ENCODE data around the gene ASTN2. TPM values are rescaled to one million over a fixed set of nuclear protein-coding genes. Genes with fewer than 3 reads are reported as not detected.

The ASTN2 gene
- total RNA-seq, 6 experiments from 2014 or later: 0.91 to 3.1 (median 2.5) TPM

- Histone ChIP-seq H3K27me3 (no peaks in the 10 kb centered on the region), H3K4me3 (no peak overlapping the region), H3K9me3 (no peaks in the 10 kb centered on the region), H3K36me3 (no peaks in the 10 kb centered on the region), H3K27ac (no peak overlapping the region), H3K4me1 (no peaks in the 10 kb centered on the region)
- intact Hi-C loops (cut with DNase I): loop anchor here in 1 of 2 donors (5.0 kb wide), 1 partner anchor 124 kb away; no protein-coding TSS in a partner anchor
- no peak for TF ChIP-seq POLR2A (IDR thresholded peaks at IDR 0.05)
- TF ChIP-seq CTCF (IDR thresholded peaks at IDR 0.05): no peak
- no peak for ATAC-seq
- no peak for DNase-seq
Measured at GRCh38 chr9:116861321-116861720, 553.5 kb downstream of the ASTN2 start.

GRCh38 chr9:116860509-116861120 is 554.2 kb downstream of the ASTN2 start:
- ATAC-seq (peak; percentile 89 to 97 (median 94)), DNase-seq (peak; percentile 48 to 71 (median 57))
- Histone ChIP-seq H3K4me3 (no peak overlapping the region), H3K27me3 (no peaks in the 10 kb centered on the region), H3K4me1 (no peaks in the 10 kb centered on the region), H3K9me3 (no peaks in the 10 kb centered on the region), H3K36me3 (no peaks in the 10 kb centered on the region), H3K27ac (no peak overlapping the region)
- 24% methylated on average over 3 of the region's 3 CpGs for WGBS (ENCODE audit: insufficient coverage, low coverage, low lambda C conversion rate, missing lambda C conversion rate)
- intact Hi-C loops (cut with DNase I): loop anchor here in 1 of 2 donors (5.0 kb wide), 1 partner anchor 123 kb away; no protein-coding TSS in a partner anchor
- TF ChIP-seq POLR2A (IDR thresholded peaks at IDR 0.05): no peak
- peak; percentile 74 to 78 (median 76) for TF ChIP-seq CTCF (IDR thresholded peaks at IDR 0.05)

GRCh38 chr9:116859763-116860162 is 555.1 kb downstream of the ASTN2 start:
- H3K4me3 ChIP-seq: no peak overlapping the region
- H3K27me3 ChIP-seq: no peaks in the 10 kb centered on the region
- H3K4me1 ChIP-seq: no peaks in the 10 kb centered on the region
- no peak for TF ChIP-seq POLR2A (IDR thresholded peaks at IDR 0.05)
- TF ChIP-seq CTCF (IDR thresholded peaks at IDR 0.05): no peak
- intact Hi-C loops (cut with DNase I): loop anchor here (5.0 to 10.0 kb wide), 2 partner anchors 115 to 122 kb away; no protein-coding TSS in a partner anchor
- 88% methylated on average over 1 of the region's 2 CpGs for WGBS (ENCODE audit: insufficient coverage, low coverage, low lambda C conversion rate, missing lambda C conversion rate)
- no peaks in the 10 kb centered on the region for H3K9me3 ChIP-seq
- H3K27ac ChIP-seq: no peak overlapping the region
- no peak for ATAC-seq
- DNase-seq: no peak
- no peaks in the 10 kb centered on the region for H3K36me3 ChIP-seq

GRCh38 chr9:116857321-116857720 is 557.5 kb downstream of the ASTN2 start:
- no peak overlapping the region for H3K27ac ChIP-seq
- ATAC-seq (no peak), DNase-seq (no peak)
- WGBS (ENCODE audit: insufficient coverage, low coverage, low lambda C conversion rate, missing lambda C conversion rate): 56% methylated on average over 2 of the region's 2 CpGs
- H3K4me3 ChIP-seq: no peak overlapping the region
- intact Hi-C loops (cut with DNase I): loop anchor here in 1 of 2 donors (10.0 kb wide), 1 partner anchor 113 kb away; no protein-coding TSS in a partner anchor
- no peaks in the 10 kb centered on the region for H3K4me1 ChIP-seq
- H3K9me3 ChIP-seq: no peaks in the 10 kb centered on the region
- H3K27me3 ChIP-seq: no peaks in the 10 kb centered on the region
- TF ChIP-seq POLR2A (IDR thresholded peaks at IDR 0.05) (no peak), CTCF (IDR thresholded peaks at IDR 0.05) (no peak)
- H3K36me3 ChIP-seq: no peaks in the 10 kb centered on the region

Measured in right lobe of liver (tissue), 6 donors.